Ovary (tissue), 3 donors: Measurements from ENCODE around the gene MIEF2.

Experiments used
- CTCF ChIP-seq, 3 donors: fragments of 450-650 bp in 2 of 3; fragments of 200-600 bp in 1 of 3; IDR thresholded peaks; one replicate each; pipeline versions ENCODE4 v1.5.1 to v1.8.0; 2016 to 2022; ENCODE audit warnings: antibody characterized with exemption in 3 of 3, mild to moderate bottlenecking in 1 of 3
- POLR2A ChIP-seq: fragments of 450-650 bp; IDR thresholded peaks from one replicate; pipeline ENCODE4 v1.6.1; 2017; ENCODE audit warnings: antibody characterized with exemption, mild to moderate bottlenecking, moderate library complexity
- donor health status: DM: no; HTN: no; CAD: no.

GRCh38 chr17:18277076-18277475 lies 16.6 kb downstream of the MIEF2 start:
- TF ChIP-seq CTCF (IDR thresholded peaks at IDR 0.05) = no peak
- no peak for TF ChIP-seq POLR2A
